DMS153 treated with DMSO at 0.1 percent for 48 hours (cell line): ENCODE data around the gene NOX1.
"Not testable (repeated sequence)": the region's sequence is repeated elsewhere in the genome, so short reads cannot be mapped to it uniquely, and the experiment has no call there.

Experiments used
- DNase-seq: peaks from one replicate; lab custom pipeline; 2025; ENCODE audit not compliant: unreplicated experiment; lab: John Stamatoyannopoulos, UW

Gene NOX1

GRCh38 chrX:100819837-100820666 lies 54.1 kb downstream of the NOX1 start, which contains the start of gene CSTF2:
CSTF2 (plus strand) TSS chrX:100820391; CDS start chrX:100820417, 26 bp downstream.
- peak; percentile 56 for DNase-seq

DNA sequence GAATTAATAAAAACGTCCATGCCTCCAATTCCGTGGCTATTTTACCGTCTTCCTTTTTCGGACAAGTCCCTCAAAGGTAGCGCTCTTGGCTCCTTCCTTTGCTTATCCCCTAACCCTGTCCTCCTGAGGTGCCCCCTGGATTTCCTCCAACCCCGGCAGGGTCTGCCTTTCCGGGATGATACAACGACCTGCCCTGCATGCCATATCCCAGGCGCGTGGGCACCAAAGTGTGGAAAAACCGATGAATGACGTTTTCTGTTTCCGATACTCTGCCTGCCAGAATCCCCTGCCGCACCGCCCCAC lies 54.7 kb downstream of the NOX1 start:
- DNase-seq = no peak

GRCh38 chrX:100817340-100817739 lies 56.8 kb downstream of the NOX1 start:
- DNase-seq = no peak

GRCh38 chrX:100812216-100813158 lies 61.7 kb downstream of the NOX1 start:
- DNase-seq = no peak

GRCh38 chrX:100808265-100808664 lies 65.9 kb downstream of the NOX1 start:
- not testable (repeated sequence) for DNase-seq

- no peak for DNase-seq
Observed at GRCh38 chrX:100804780-100805179, 69.4 kb downstream of the NOX1 start.

DNA sequence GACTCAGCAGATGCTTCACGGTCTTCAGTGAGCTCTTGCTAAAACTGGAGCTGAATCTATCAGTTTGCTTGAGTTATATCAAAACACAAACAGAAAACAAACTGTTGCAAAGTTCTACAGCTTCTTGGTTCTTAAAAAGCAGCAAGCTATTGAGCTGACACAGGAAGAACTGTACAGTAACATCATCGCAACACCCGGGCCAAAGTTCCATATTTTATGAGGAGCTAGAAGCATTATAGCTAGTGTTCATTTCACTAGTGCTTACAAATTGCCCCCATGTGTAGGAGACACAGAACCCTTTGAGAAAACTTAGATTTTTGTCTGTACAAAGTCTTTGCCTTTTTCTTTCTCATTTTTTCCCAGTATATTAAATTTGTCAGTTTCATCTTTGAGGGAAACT lies 71.3 kb downstream of the NOX1 start:
- DNase-seq = no peak

DNA sequence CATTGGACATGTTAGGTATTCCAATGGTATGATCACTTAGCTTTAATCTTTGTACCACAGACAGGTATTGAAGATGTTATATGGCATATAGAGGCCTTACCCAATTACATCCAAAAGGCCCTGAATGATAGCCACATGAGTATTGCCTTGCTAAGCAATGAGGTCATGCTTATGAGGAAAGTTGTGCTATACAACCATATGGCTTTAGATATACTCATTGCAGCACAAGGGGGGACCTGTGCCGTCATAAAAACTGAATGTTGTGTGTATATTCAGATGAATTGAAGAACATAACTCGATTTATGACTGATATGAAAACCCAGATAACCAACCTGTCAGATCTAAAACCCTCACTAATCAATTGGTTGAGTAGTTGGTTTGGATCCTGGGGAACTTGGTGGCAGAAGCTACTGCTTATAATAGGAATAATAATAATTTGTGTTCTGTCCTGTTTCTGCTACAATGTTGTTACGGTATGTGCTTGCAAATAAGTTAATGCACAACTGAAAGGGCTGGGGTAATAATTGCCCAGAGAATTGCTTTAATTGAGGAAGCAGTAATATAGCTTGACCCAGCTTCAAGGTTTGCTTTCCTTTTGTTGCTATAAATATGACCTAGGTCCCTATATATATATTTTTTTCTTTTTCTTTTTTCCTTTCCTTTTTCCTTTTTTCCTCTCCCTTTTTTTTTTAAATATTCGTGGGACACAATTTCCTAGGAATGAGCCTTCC lies 75.5 kb downstream of the NOX1 start:
- DNase-seq = no peak

DNA sequence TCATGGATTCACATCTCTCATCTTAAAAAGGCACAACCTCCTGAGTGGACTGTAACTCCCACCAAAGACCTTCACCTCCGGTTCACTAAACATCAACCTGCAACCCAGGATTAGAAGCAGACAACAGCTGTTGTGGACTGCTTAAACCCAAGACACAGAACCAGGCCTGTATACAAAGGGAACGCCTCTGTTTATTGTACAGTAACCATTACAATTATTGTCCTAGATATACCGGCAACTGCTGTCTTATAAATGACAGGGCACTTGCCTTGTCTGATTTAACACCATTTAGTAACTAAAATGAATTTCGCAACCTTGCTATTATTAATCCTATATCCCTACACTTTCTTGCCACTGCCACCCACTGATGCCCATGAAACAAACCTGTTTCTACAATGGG lies 76.8 kb downstream of the NOX1 start:
- DNase-seq = no peak

GRCh38 chrX:100796371-100796770 lies 77.8 kb downstream of the NOX1 start:
- DNase-seq = not testable (repeated sequence)
